ENCODE results near the gene NBEAL2. TPM values are rescaled to one million over a fixed set of nuclear protein-coding genes. Genes with fewer than 3 reads are reported as not detected.

Gene NBEAL2
- total RNA-seq, 1 donor = 62.7 TPM

DNA sequence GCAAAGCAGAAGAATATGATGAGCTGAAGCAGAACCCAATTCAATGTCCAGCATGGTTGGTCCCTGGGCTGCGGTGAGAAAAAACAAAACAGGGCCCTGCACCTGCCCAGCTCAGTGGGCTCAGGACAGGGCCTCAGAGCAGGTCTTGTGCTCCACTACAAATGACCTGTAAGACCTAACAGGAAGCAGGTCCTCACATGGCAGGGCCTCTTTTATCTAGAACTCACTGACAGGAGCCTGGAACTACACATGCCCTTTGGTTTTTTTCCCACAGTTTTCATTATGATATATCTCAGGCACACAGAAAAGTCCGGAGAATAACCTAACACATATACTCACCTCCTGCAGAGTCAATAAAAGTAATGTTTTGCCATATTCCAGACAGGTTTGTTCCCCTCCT, 41.3 kb upstream of the NBEAL2 start:
- Histone ChIP-seq H3K4me1 (ENCODE audit: insufficient read depth, low read length) (peaks cover 83% of the 10 kb centered on the region), H3K9me3 (ENCODE audit: low read depth, low read length) (no peaks in the 10 kb centered on the region), H3K4me3 (ENCODE audit: low read length) (no peak overlapping the region), H3K27me3 (ENCODE audit: insufficient read depth, low read length) (no peaks in the 10 kb centered on the region)

DNA sequence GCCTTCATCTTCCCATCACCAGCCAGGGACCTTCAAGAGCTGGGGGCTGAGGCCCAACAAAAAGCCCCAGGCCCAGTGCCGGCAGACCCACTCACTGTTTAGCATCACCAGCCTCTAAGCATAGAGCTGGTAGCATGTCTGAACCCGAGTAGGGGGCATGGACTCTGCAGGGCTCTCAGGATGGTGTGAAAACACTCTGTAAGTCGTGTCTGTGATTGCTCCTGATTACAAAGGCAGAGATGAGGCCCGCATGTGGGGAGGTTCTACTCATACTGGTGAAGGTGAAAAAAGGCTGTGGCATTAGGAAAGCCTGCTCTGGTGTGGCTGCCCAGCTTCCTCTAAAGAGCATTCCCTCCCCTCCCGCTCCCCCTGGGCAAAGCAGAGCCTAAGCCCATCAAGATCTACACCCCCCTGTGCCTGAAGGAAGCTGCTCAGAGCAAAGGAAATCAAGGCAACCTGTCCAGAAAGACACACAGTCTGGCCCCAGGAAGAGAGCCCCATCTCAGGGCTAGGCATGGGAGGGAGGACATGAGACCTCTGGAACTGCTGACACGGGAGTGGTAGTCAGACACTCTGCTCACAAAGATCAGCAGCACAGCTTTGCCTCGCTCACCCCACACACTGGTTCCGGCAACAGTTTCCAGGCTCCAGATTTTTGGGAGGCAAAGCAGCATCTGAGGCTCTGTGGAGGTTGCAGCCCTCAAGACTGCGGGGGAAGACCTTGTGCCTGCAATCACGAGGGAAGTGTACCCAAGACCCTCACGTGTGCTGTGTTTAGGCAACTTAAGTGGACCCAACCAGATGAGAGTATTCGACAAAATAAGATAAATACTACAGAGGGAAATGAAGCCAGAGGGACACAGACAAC, 39.7 kb upstream of the NBEAL2 start:
- Histone ChIP-seq H3K9me3 (ENCODE audit: low read depth, low read length) (no peaks in the 10 kb centered on the region), H3K4me3 (ENCODE audit: low read length) (no peak overlapping the region), H3K4me1 (ENCODE audit: insufficient read depth, low read length) (peaks cover 80% of the 10 kb centered on the region), H3K27me3 (ENCODE audit: insufficient read depth, low read length) (no peaks in the 10 kb centered on the region)

DNA sequence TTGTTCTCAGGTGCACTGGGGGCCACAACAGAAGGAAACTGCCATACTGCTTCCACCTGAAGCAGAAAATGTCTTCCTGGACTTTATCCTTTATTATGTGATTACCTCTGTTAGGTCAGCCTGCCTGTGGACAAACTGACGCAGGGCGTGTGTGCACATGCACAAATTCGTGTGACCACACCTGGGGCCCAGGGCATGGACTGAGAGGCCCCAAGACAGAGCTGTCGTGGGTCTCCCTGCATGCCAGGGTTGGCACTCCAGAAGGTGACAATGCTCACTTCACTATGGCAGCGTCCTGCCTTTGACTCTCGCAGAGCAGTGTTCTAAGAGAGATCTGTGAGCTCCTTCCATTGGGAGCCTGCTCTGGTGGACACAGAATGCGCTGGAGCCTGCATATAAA, 37.4 kb upstream of the NBEAL2 start:
- no peaks in the 10 kb centered on the region for H3K27me3 ChIP-seq (ENCODE audit: insufficient read depth, low read length)
- peaks cover 78% of the 10 kb centered on the region for H3K4me1 ChIP-seq (ENCODE audit: insufficient read depth, low read length)

DNA sequence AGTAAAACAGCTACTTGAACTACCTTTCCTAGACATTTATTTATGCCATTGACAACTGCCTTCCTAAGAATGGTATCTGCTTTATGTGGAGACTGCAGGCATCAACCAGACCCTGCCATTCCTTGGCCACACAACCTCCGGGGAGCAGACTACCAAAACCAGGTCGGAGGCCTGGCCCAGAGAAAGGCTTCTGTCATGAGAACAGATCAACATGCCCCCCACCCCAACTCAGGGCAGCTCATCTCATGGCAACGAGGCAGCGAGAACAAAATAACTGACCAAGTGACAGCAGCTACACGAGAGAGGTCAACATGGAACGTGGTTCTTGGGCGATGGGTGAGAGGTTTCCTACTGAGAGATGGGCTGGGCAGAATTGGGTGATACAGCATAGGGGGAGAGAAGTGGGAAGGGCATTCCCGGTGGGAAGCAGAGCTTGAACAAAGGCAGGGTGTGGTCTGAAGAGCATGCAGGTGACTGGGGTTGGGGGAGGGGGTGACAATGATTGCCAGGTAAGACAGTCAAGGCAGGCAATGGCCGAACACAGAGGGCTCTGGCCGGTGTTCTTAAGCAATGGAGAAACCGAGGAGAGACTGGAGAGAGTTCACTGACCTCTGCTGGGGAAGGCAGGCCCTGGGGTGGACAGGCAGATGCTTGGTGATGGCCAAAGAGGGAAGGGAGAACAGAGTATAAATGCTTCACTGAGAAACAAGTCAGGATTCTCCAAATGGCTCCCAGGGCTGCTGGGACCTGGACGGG, 36.8 kb upstream of the NBEAL2 start:
- Histone ChIP-seq H3K4me3 (ENCODE audit: low read length) (no peak overlapping the region), H3K4me1 (ENCODE audit: insufficient read depth, low read length) (peaks cover 78% of the 10 kb centered on the region), H3K27me3 (ENCODE audit: insufficient read depth, low read length) (no peaks in the 10 kb centered on the region), H3K9me3 (ENCODE audit: low read depth, low read length) (no peaks in the 10 kb centered on the region)

More for the DNA sequence above, 37.4 kb upstream of the NBEAL2 start:
- H3K9me3 ChIP-seq (ENCODE audit: low read depth, low read length) = no peaks in the 10 kb centered on the region
- no peak overlapping the region for H3K4me3 ChIP-seq (ENCODE audit: low read length)

DNA sequence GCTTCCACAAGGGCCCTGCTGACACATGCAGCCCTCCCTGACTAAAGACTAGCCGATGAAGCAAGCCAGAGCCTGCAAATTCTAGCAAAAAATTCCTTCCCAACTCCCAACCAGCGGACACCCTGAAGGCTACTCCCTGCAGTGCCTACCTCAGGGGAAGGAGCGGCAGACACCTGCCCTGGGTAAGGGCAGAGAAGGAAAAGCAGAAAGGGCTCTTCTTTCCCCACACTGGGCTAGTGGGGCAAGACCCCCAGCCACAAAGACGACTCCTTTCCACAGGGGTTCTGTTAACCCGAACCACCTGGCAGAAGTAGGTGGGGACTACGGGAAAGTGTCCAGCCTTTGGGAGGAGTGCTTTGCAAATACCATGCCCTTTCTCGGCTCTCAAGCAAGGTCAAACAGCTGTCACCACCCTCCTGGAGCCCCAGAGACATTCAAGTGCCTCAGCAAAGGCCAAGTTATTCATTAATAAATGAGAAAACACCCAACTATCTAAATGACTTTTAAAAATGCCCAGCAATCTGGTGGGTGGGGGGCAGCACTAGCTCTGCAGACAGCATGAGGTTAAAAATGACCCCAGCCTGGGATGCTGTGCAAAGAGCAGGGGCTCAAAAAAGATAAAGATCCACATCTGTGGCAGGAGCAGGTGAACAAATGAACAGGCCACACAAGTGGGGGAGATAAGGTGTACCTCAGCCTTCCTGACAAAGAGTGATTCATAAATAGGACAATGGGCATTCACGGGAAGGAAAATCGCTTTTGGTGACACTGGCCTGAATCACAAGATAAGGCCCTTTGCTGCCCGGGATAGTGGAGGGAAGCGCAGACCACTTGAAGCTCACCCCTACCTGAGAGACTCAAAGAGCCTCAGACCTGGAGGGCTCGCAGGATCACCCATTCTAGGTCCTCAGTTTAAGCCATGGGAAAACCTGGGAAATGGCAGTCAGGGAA, 36.0 kb upstream of the NBEAL2 start:
- Histone ChIP-seq H3K4me1 (ENCODE audit: insufficient read depth, low read length) (peaks cover 78% of the 10 kb centered on the region), H3K27me3 (ENCODE audit: insufficient read depth, low read length) (no peaks in the 10 kb centered on the region), H3K4me3 (ENCODE audit: low read length) (no peak overlapping the region), H3K9me3 (ENCODE audit: low read depth, low read length) (no peaks in the 10 kb centered on the region)

DNA sequence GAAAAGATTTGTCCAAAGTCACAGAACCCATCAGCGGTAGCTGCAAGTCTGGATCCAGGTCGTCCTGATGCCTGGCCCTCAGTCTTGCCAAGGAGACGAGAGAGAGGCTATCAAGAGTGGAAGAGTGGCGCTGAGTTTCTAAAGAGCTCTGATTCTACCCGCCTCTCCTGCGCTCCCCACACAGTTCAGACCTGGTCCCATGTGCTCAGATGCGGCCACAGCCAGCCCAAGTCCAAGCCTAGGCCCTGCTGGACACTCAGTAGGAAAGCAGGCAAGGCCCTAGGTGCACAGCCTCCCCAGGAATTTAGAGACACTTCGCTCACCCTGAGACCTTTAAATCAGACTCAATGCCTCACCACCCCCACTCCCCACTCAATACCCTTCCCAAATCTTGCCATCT, 35.3 kb upstream of the NBEAL2 start:
- Histone ChIP-seq H3K27me3 (ENCODE audit: insufficient read depth, low read length) (no peaks in the 10 kb centered on the region), H3K4me1 (ENCODE audit: insufficient read depth, low read length) (peaks cover 78% of the 10 kb centered on the region), H3K4me3 (ENCODE audit: low read length) (no peak overlapping the region), H3K9me3 (ENCODE audit: low read depth, low read length) (no peaks in the 10 kb centered on the region)

DNA sequence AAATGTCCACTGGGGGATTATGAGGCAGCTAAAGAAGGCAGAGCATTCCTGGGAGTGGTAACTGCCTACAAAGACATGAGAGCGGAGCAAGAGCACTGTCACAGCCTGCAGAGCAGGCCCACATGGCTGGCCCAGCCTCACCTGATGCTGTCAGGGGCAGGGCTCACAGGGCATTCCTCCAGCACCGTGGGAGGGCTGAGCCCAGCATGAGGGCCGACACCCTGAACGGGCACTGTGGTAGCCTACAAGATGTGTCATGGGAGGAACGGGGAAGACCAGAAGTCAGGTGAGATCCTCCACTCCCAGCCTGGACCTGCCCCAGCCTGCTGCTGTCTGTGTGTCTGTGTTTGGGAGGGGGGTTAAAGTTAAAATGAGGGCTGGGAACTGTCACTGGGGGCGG, 33.0 kb upstream of the NBEAL2 start:
- Histone ChIP-seq H3K27me3 (ENCODE audit: insufficient read depth, low read length) (no peaks in the 10 kb centered on the region), H3K4me1 (ENCODE audit: insufficient read depth, low read length) (peaks cover 82% of the 10 kb centered on the region), H3K9me3 (ENCODE audit: low read depth, low read length) (no peaks in the 10 kb centered on the region), H3K4me3 (ENCODE audit: low read length) (no peak overlapping the region)

DNA sequence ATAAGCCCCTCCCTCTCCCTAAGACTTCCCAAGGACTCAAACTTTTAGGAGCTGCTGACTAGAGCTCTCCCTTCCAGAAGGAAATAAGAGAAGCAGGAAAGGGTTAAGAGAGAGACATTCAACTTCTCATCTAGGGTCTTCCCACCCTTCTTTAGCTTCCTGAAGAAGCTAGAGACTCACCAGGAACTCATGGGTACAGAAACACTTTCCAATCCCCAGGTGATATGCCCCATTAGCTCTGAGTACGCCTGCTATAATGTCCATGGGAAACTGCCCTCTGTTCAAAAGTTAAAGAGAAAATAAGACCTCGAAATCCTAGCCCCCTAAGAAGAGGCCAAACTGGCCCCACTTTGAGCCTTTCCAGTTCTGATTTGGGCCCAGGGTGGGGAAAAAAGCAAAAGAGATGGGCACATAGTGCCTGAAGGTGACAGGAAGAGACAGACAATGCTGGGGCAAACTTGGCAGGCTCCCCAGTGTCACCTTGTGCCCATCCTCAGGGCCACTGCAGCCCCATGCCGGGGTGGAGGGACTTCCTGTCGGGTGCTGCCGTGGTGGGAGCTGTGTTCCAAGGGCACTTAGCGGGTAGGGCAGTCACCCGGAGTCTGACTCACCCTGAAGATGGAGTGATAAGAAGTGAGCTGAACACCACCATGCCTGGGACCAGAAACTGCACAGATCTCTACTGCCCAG, 32.5 kb upstream of the NBEAL2 start:
- Histone ChIP-seq H3K27me3 (ENCODE audit: insufficient read depth, low read length) (no peaks in the 10 kb centered on the region), H3K4me1 (ENCODE audit: insufficient read depth, low read length) (peaks cover 85% of the 10 kb centered on the region), H3K4me3 (ENCODE audit: low read length) (no peak overlapping the region), H3K9me3 (ENCODE audit: low read depth, low read length) (no peaks in the 10 kb centered on the region)

DNA sequence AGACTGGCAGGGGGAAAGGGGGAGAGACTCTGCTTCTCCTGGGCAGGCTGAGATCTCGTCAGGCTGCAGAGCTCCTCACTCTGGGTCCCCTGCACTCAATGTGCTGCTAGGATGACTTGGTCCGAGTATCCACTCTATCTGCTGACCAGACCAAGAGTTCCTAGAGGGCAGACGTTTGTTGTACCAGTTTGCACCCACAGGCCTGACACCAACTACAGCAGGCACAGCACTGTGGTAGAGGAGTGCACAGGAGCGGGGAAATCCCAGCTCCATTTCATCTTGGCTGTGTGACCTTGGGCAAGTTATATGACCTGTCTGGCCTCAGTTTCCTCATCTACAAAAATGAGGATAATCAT, 31.9 kb upstream of the NBEAL2 start:
- H3K4me1 ChIP-seq (ENCODE audit: insufficient read depth, low read length) = peaks cover 90% of the 10 kb centered on the region
- H3K27me3 ChIP-seq (ENCODE audit: insufficient read depth, low read length) = no peaks in the 10 kb centered on the region
- H3K9me3 ChIP-seq (ENCODE audit: low read depth, low read length) = no peaks in the 10 kb centered on the region
- no peak overlapping the region for H3K4me3 ChIP-seq (ENCODE audit: low read length)

DNA sequence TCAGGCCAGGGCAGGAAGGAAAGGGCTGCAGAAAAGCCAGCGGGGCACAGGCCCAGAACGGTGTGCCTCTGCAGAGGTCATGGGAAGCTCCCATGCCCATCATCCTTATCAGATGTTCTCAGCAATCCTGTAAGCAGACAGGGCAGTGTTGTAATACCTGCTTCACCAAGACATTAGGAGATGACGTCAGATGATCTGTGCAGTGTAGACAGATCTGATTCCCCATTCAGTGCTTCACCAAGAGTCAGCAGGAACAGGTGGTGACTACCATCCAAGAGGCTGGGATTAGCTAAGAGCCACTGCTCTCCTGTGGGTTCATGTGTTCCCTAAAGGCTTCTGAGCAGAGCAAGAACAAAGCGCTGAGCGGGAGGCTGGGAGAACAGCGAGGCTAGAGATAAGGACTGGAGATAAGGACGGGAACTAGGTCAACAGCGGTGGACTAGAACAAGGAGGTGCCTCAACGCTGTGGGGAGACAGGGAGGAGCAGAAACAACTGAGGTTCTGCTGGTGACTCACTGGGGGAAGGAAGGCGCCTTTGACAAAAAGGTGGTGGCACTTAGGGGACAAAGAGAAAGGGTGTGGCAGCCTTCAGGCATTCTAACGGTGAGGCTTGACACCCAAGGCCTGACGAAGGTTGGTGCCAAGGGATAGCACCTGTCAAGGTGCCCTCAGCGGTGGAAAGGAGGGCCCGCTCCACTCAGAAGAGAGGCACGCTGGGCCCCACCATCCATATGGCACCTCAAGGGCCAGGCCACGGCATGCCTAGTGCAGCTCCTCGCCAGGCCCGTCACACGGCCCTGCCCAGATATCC, 31.3 kb upstream of the NBEAL2 start:
- Histone ChIP-seq H3K4me1 (ENCODE audit: insufficient read depth, low read length) (peaks cover 93% of the 10 kb centered on the region), H3K4me3 (ENCODE audit: low read length) (no peak overlapping the region), H3K9me3 (ENCODE audit: low read depth, low read length) (no peaks in the 10 kb centered on the region), H3K27me3 (ENCODE audit: insufficient read depth, low read length) (no peaks in the 10 kb centered on the region)

DNA sequence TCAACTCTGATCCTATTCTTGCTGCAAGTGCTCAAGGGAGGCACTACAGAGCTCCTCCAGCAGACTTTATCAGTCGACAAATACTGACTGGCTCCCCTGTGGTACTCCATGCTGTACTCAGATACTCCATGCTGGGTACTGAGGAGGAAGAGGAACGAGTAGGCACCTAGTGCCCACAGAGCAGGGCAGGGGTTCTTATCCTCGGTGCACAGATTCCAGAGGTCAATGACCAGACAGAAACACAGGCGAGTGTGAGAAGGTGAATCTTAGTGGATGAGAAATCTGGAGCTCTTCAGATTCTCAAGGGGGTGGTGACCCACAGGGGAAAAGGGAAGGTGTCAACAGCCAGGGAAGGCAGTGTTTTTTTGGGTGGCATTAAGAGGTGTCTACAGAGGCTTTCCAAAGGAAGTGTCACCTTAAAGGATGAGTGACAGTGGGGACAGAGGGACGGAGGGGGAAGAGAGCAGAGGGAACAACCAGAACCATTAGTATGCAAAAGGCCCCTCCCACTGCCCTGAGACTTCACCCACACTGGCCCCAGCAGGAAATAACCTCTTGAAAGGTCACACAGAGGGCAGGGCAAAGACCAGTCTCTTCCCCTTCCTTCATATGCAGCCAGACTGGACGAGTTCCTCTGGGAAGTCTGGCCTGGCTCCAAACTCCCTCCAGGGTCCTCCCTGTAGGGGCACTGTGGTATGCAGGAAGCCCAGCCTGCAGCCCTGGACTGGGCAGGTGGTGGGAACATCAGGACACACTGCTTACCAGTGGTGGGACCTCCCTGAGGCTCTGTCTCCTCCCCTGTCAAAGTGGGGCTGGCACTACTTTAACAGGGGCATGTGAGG, 30.4 kb upstream of the NBEAL2 start:
- Histone ChIP-seq H3K4me3 (ENCODE audit: low read length) (no peak overlapping the region), H3K27me3 (ENCODE audit: insufficient read depth, low read length) (no peaks in the 10 kb centered on the region), H3K9me3 (ENCODE audit: low read depth, low read length) (no peaks in the 10 kb centered on the region)

DNA sequence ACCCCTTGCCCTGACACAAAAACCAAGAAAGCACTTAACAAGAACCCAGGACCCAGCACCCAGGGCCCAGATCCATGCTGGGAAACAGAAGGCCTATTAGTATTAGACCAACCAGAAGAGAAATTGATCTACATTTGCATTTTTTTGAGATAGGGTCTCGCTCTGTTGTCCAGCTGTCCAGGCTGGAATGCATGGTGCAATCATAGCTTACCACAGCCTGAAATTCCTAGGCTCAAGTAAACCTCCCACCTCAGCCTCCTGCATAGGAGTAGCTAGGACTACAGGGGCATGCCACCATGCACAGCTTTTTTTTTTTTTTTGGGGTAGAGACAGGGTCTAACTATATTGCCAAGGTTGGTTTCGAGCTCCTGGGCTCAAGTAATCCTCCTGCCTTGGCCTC, 29.3 kb upstream of the NBEAL2 start:
- no peaks in the 10 kb centered on the region for H3K9me3 ChIP-seq (ENCODE audit: low read depth, low read length)
- no peaks in the 10 kb centered on the region for H3K27me3 ChIP-seq (ENCODE audit: insufficient read depth, low read length)
- H3K4me1 ChIP-seq (ENCODE audit: insufficient read depth, low read length) = peaks cover 95% of the 10 kb centered on the region
- H3K4me3 ChIP-seq (ENCODE audit: low read length) = no peak overlapping the region

More for the DNA sequence above, 30.4 kb upstream of the NBEAL2 start:
- peaks cover 93% of the 10 kb centered on the region for H3K4me1 ChIP-seq (ENCODE audit: insufficient read depth, low read length)

DNA sequence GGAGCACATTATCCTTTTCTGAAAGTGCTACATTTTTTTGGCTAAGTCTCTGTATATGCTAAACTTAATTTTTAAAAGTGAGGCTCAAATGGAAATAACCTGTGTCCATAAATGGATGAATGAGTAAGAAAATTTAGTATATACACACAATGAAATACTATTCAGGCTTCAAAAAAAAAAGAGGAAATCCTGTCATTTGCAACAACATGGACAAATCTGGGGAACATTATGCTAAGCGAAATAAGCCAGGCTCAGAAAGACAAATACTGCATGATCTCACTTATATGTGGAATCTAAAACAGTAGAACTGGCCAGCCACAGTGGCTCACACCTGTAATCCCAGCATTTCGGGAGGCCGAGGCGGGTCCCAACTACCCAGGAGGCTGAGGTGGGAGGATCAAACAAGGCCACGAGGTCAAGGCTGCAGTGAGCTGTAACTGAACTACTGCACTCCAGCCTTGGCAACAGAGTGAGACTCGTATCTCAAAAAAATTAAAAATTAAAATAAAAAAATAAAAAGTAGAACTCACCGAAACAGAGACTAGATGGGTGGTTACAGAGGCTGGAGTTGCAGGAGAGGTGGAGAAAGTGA, 28.7 kb upstream of the NBEAL2 start:
- H3K9me3 ChIP-seq (ENCODE audit: low read depth, low read length) = no peaks in the 10 kb centered on the region
- H3K4me3 ChIP-seq (ENCODE audit: low read length) = no peak overlapping the region
- peaks cover 98% of the 10 kb centered on the region for H3K4me1 ChIP-seq (ENCODE audit: insufficient read depth, low read length)
- no peaks in the 10 kb centered on the region for H3K27me3 ChIP-seq (ENCODE audit: insufficient read depth, low read length)
